Measurements from ENCODE around the gene HOXB6.

DNA sequence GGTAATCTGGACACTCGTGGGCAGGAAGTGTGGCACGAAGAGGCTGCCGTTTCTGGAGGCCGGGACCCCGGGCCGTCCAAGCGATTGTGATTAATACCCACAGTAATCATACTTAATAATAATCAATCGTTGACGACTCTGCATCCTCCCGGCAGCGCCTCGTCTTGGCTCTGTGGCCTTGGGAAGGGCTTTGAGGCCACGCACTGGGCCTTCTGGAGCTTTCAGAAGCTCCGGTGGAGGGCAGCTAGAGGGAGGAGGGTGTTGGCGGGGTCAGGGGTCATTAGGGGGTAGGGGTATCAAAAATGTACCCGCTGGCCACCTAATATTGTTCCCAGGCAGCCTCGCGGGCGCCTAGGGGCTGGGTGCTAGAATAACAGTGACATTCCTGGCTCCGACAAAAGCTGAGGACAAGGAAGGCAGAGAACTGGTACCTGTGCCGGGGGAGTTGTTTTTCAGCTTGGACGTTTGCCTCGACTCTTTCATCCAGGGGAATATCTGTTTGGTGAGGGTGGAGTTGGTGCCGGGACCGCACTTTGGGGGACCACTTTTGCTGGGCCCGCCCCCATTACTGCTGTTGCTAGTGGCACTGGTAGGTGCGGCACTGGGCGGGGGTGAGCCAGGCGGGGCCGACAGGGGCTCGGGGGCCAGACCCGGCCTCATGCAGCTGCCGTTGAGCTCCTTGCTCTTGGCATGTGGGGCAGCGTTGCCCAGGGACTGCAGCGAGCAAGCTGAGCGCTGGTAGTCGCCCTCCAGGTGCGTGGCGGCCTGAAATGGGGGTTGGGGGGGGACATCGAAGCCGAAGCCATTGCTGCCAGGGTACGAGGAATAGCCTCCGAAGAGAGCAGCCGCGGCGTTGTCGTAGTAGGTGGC is 53.0 kb downstream of the HOXB6 start:
- TF ChIP-seq, protein P1, sequence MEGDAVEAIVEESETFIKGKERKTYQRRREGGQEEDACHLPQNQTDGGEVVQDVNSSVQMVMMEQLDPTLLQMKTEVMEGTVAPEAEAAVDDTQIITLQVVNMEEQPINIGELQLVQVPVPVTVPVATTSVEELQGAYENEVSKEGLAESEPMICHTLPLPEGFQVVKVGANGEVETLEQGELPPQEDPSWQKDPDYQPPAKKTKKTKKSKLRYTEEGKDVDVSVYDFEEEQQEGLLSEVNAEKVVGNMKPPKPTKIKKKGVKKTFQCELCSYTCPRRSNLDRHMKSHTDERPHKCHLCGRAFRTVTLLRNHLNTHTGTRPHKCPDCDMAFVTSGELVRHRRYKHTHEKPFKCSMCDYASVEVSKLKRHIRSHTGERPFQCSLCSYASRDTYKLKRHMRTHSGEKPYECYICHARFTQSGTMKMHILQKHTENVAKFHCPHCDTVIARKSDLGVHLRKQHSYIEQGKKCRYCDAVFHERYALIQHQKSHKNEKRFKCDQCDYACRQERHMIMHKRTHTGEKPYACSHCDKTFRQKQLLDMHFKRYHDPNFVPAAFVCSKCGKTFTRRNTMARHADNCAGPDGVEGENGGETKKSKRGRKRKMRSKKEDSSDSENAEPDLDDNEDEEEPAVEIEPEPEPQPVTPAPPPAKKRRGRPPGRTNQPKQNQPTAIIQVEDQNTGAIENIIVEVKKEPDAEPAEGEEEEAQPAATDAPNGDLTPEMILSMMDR (conservative IDR thresholded peaks at IDR 0.05 in 1 of 2, IDR thresholded peaks at IDR 0.05 in 1 of 2; ENCODE audit: extremely low read depth in 1 of 2, insufficient read depth in 1 of 2, low read depth in 1 of 2, low read length in 2 of 2): no peak
- TF ChIP-seq EZH2 (IDR thresholded peaks at IDR 0.05; ENCODE audit: borderline replicate concordance, low read length): no peak

Measured in mammary epithelial cell (primary cell).